ENCODE results near the gene WFDC6. TPM values are rescaled to one million over a fixed set of nuclear protein-coding genes. Genes with fewer than 3 reads are reported as not detected.
"Not testable (repeated sequence)": the region's sequence is repeated elsewhere in the genome, so short reads cannot be mapped to it uniquely, and the experiment has no call there.

WFDC6 gene
- total RNA-seq = not detected

DNA sequence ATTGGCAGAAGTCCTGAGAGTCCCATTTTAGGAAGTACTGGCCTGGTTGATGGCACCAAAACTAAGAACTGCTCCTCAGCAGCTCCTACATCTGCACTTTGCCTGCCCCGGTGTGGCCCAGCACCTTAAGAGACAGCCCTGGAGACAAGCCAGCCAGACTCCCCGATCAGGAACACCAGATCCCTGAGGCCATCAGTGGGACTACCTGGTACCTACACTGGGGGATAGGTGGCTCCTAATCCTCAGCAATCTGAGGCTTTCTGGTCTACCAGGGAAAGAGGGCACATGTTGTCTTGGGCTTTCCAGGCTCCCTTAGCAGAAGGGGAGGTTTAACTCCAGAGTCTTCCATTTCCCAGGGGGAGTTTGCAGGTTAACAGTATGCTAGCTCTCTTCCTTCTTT lies at the start of gene WFDC6:
WFDC6 (minus strand) TSS at position 101 of the 400 bp plus-strand sequence; CDS start at position 26, 75 bp downstream.
- Histone ChIP-seq H3K27me3 (no peaks in the 10 kb centered on the region), H3K4me3 (no peak within 1 kb of the TSS), H3K36me3 (replicated peaks in 1 of 2; ENCODE audit: insufficient read depth in 1 of 2, low read depth in 2 of 2) (no peaks in the 10 kb centered on the region), H3K4me1 (no peaks in the 10 kb centered on the region), H3K9me3 (no peaks in the 10 kb centered on the region), H3K27ac (no peak within 1 kb of the TSS)
- TF ChIP-seq POLR2A (IDR thresholded peaks at IDR 0.05) = no peak
- TF ChIP-seq, protein P1, sequence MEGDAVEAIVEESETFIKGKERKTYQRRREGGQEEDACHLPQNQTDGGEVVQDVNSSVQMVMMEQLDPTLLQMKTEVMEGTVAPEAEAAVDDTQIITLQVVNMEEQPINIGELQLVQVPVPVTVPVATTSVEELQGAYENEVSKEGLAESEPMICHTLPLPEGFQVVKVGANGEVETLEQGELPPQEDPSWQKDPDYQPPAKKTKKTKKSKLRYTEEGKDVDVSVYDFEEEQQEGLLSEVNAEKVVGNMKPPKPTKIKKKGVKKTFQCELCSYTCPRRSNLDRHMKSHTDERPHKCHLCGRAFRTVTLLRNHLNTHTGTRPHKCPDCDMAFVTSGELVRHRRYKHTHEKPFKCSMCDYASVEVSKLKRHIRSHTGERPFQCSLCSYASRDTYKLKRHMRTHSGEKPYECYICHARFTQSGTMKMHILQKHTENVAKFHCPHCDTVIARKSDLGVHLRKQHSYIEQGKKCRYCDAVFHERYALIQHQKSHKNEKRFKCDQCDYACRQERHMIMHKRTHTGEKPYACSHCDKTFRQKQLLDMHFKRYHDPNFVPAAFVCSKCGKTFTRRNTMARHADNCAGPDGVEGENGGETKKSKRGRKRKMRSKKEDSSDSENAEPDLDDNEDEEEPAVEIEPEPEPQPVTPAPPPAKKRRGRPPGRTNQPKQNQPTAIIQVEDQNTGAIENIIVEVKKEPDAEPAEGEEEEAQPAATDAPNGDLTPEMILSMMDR (IDR thresholded peaks at IDR 0.05) = no peak
- intact Hi-C loops (cut with DNase I) = no loop called here
- ATAC-seq (no peak), DNase-seq (no peak)
- WGBS, 2 donors = 50 to 74% methylated on average over 1 to 2 of the region's 2 CpGs

DNA sequence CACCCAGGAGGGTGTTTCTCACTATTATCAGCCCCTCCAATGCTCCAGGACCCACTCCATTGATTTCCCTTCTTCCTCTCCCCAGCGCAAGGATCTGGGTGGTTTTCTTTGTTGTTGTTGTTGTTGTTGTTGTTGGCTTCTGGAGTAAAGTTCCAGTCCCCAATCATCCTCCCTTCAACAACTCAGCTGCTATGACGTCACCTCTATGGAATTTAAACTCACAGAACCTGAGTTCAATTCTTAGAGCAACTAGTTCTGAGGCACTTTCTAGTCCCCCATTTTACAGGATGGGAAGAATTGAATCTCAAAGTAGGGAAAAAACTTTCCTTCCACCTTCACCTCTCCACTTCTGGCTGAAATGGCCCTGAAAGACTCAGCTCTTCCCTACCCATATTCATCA lies 49.5 kb upstream of the WFDC6 start:
- Histone ChIP-seq H3K9me3 (no peaks in the 10 kb centered on the region), H3K27me3 (no peaks in the 10 kb centered on the region), H3K36me3 (replicated peaks in 1 of 2; ENCODE audit: insufficient read depth in 1 of 2, low read depth in 2 of 2) (no peaks in the 10 kb centered on the region), H3K27ac (no peak overlapping the region), H3K4me3 (no peak overlapping the region), H3K4me1 (no peaks in the 10 kb centered on the region)
- DNase-seq (no peak), ATAC-seq (no peak)
- intact Hi-C loops (cut with DNase I) = no loop called here
- TF ChIP-seq POLR2A (IDR thresholded peaks at IDR 0.05) = no peak
- TF ChIP-seq, protein P1 (IDR thresholded peaks at IDR 0.05) = no peak
- 81 to 87% methylated on average over 2 of the region's 2 CpGs for WGBS, 2 donors

DNA sequence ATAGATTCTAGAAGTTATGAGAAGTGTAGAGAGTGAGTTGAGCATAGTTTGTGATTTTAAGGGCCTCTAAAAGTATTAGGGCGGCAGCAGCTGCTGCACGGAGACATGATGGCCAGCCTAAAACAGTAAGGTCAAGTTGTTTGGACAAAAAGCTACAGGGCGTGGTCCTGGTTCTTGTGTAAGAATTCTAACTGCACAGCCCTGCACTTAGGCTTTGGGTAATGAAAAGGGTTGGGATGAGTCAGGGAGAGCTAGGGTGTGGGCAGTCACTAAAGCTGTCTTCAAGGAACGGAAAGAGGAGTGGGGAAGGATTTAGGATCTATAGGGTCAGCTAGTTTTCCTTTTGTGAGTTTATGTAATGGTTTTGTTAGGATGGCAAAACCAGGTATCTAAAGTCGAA lies 46.7 kb upstream of the WFDC6 start:
- H3K4me1 ChIP-seq; H3K9me3 ChIP-seq; DNase-seq; H3K27ac ChIP-seq; H3K36me3 ChIP-seq (replicated peaks in 1 of 2; ENCODE audit: insufficient read depth in 1 of 2, low read depth in 2 of 2); H3K27me3 ChIP-seq; H3K4me3 ChIP-seq; ATAC-seq; intact Hi-C loops (cut with DNase I): not testable (repeated sequence)
- 88 to 89% methylated on average over 5 of the region's 5 CpGs for WGBS, 2 donors

DNA sequence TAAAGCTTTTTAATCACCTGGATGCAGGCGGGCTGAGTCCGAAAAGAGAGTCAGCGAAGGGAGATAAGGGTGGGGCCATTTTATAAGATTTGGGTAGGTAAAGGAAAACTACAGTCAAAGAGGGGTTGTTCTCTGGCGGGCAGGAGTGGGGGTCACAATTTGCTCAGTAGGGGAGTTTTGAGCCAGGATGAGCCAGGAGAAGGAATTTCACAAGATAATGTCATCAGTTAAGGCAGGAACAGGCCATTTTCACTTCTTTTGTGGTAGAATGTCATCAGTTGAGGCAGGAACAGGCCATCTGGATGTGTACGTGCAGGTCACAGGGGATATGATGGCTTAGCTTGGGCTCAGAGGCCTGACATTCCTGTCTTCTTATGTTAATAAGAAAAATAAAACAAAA lies 45.0 kb upstream of the WFDC6 start:
- ATAC-seq; H3K9me3 ChIP-seq; H3K4me1 ChIP-seq; H3K36me3 ChIP-seq (replicated peaks in 1 of 2; ENCODE audit: insufficient read depth in 1 of 2, low read depth in 2 of 2); H3K27ac ChIP-seq; H3K27me3 ChIP-seq; H3K4me3 ChIP-seq; DNase-seq; intact Hi-C loops (cut with DNase I): not testable (repeated sequence)
- WGBS, 2 donors = 85 to 86% methylated on average over 5 of the region's 5 CpGs

DNA sequence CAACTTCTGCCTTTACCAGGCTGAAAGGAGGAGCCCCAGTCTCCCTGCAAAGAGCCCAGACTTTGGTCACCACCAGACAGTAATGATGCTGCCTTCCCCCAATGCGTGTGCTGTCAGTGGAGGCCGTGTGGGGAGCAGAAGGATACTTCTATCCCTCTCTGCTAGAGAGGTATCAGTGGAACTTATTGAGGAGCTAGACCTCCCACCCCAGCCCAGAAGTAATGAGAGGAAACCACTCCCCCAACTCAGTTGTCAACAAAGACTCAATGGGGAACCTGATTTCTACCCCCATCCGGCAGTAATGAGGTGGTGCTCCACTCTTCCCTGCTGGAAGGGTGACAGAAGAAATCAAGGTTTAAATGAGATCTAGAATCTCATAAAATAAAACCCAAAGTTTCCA lies 44.2 kb upstream of the WFDC6 start:
- Histone ChIP-seq H3K36me3 (replicated peaks in 1 of 2; ENCODE audit: insufficient read depth in 1 of 2, low read depth in 2 of 2) (no peaks in the 10 kb centered on the region), H3K9me3 (no peaks in the 10 kb centered on the region), H3K4me1 (no peaks in the 10 kb centered on the region), H3K27ac (no peak overlapping the region), H3K4me3 (no peak overlapping the region), H3K27me3 (no peaks in the 10 kb centered on the region)
- TF ChIP-seq, protein P1 (IDR thresholded peaks at IDR 0.05) = no peak
- no peak for TF ChIP-seq POLR2A (IDR thresholded peaks at IDR 0.05)
- WGBS, 2 donors = 72 to 84% methylated on average over 2 to 3 of the region's 3 CpGs
- intact Hi-C loops (cut with DNase I) = no loop called here
- ATAC-seq = no peak
- DNase-seq = no peak

DNA sequence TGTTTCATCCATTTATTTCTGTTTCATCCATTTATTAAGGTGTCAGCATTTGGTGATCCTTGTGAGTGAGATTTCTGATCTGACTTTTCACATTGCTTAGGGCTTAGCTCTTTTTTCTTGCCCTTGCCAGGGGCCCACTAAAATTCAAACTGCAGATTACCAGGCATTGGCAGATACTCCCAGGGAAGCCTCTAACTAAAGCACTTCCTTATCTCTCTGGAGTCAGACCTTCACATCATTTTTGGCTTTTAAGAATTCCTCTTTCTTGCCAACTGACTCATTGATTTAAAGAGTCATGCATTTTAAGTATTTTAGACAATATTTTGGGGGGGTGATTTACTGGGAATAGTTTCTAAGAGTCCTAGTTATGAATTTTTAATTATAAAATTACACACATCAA lies 42.4 kb upstream of the WFDC6 start:
- H3K9me3 ChIP-seq = no peaks in the 10 kb centered on the region
- intact Hi-C loops (cut with DNase I) = no loop called here
- DNase-seq (no peak), ATAC-seq (no peak)
- H3K27ac ChIP-seq = no peak overlapping the region
- no peaks in the 10 kb centered on the region for H3K27me3 ChIP-seq
- TF ChIP-seq POLR2A (IDR thresholded peaks at IDR 0.05) = no peak
- H3K4me1 ChIP-seq = no peaks in the 10 kb centered on the region
- H3K36me3 ChIP-seq (replicated peaks in 1 of 2; ENCODE audit: insufficient read depth in 1 of 2, low read depth in 2 of 2) = no peaks in the 10 kb centered on the region
- no peak overlapping the region for H3K4me3 ChIP-seq
